NCI-H2171 treated with DMSO at 0.1 percent for 48 hours (cell line): ENCODE results near the gene SRGAP1.
"Not testable (repeated sequence)": the region's sequence is repeated elsewhere in the genome, so short reads cannot be mapped to it uniquely, and the experiment has no call there.

Experiments used
- DNase-seq: peaks from one replicate; lab custom pipeline; 2025; lab: John Stamatoyannopoulos, UW

Gene SRGAP1

GRCh38 chr12:63869656-63870055, 25.2 kb downstream of the SRGAP1 start:
- DNase-seq, result no peak

GRCh38 chr12:63870838-63871237, 26.3 kb downstream of the SRGAP1 start:
- DNase-seq, result no peak

GRCh38 chr12:63874897-63875480, 30.5 kb downstream of the SRGAP1 start:
- no peak for DNase-seq

GRCh38 chr12:63875703-63876102, 31.2 kb downstream of the SRGAP1 start:
- DNase-seq, result no peak

GRCh38 chr12:63876980-63877379, 32.5 kb downstream of the SRGAP1 start:
- no peak for DNase-seq

- DNase-seq, result no peak
Measured at GRCh38 chr12:63877693-63878092, 33.2 kb downstream of the SRGAP1 start.

- DNase-seq, result not testable (repeated sequence)
Measured at GRCh38 chr12:63880235-63880634, 35.7 kb downstream of the SRGAP1 start.

- DNase-seq, result no peak
Measured at GRCh38 chr12:63880742-63881263, 36.3 kb downstream of the SRGAP1 start.

GRCh38 chr12:63882844-63883243, 38.3 kb downstream of the SRGAP1 start:
- peak; percentile 95 for DNase-seq

- no peak for DNase-seq
Measured at GRCh38 chr12:63885401-63885800, 40.9 kb downstream of the SRGAP1 start.

- DNase-seq, result no peak
Measured at GRCh38 chr12:63888908-63889635, 44.6 kb downstream of the SRGAP1 start.

GRCh38 chr12:63889721-63890509, 45.4 kb downstream of the SRGAP1 start:
- no peak for DNase-seq

GRCh38 chr12:63893170-63893569, 48.7 kb downstream of the SRGAP1 start:
- no peak for DNase-seq

GRCh38 chr12:63894132-63894531, 49.6 kb downstream of the SRGAP1 start:
- no peak for DNase-seq

GRCh38 chr12:63895841-63896240, 51.3 kb downstream of the SRGAP1 start:
- DNase-seq, result no peak

GRCh38 chr12:63897931-63898330, 53.4 kb downstream of the SRGAP1 start:
- DNase-seq, result no peak

GRCh38 chr12:63898764-63899337, 54.4 kb downstream of the SRGAP1 start:
- DNase-seq, result no peak

GRCh38 chr12:63899396-63899795, 54.9 kb downstream of the SRGAP1 start:
- no peak for DNase-seq

GRCh38 chr12:63900922-63901793, 56.7 kb downstream of the SRGAP1 start:
- DNase-seq, result no peak

GRCh38 chr12:63904653-63905052, 60.2 kb downstream of the SRGAP1 start:
- no peak for DNase-seq

- DNase-seq, result no peak
Measured at GRCh38 chr12:63905544-63905943, 61.0 kb downstream of the SRGAP1 start.
